Measurements from ENCODE around the gene PPP4C. TPM values are rescaled to one million over a fixed set of nuclear protein-coding genes. Genes with fewer than 3 reads are reported as not detected.

PPP4C gene
- polyA plus RNA-seq, 1 donor from 2014 or later = 173 TPM

GRCh38 chr16:30084096-30084815 lies 8.5 kb downstream of the PPP4C start:
- no peak for TF ChIP-seq SMC3 (conservative IDR thresholded peaks at IDR 0.05; ENCODE audit: poor library complexity)
- TF ChIP-seq TAF1 (IDR thresholded peaks at IDR 0.05; ENCODE audit: low read depth) = no peak
- TF ChIP-seq EZH2 (IDR thresholded peaks at IDR 0.05; ENCODE audit: borderline replicate concordance, insufficient read depth, low read length, poor library complexity, severe bottlenecking) = no peak
- TF ChIP-seq EP300 (conservative IDR thresholded peaks at IDR 0.05; ENCODE audit: poor library complexity, severe bottlenecking) = no peak
- no peak for TF ChIP-seq RAD21 (conservative IDR thresholded peaks at IDR 0.05)
- no peak for TF ChIP-seq POLR2AphosphoS5 (IDR thresholded peaks at IDR 0.05)
- TF ChIP-seq CTCF (IDR thresholded peaks at IDR 0.05; ENCODE audit: poor library complexity, severe bottlenecking) = no peak
- no peak for TF ChIP-seq REST (IDR thresholded peaks at IDR 0.05; ENCODE audit: borderline replicate concordance)
- no peak for TF ChIP-seq MXI1 (conservative IDR thresholded peaks at IDR 0.05; ENCODE audit: poor library complexity, severe bottlenecking)
- Histone ChIP-seq H3K9ac (ENCODE audit: low read length) (no peak overlapping the region), H3K36me3 (ENCODE audit: insufficient read depth, low read length) (peaks cover 5% of the 10 kb centered on the region), H3K79me2 (replicated peaks; ENCODE audit: insufficient read depth, low read length) (no peaks in the 10 kb centered on the region), H3K4me2 (ENCODE audit: low read length) (no peak overlapping the region), H2AFZ (ENCODE audit: low read depth, low read length) (no peak overlapping the region), H4K20me1 (ENCODE audit: insufficient read depth) (no peaks in the 10 kb centered on the region), H3K9me3 (ENCODE audit: low read length) (no peaks in the 10 kb centered on the region), H3K27me3 (ENCODE audit: insufficient read depth, low read depth, low read length) (no peaks in the 10 kb centered on the region), H3K4me3 (ENCODE audit: low read length) (no peak overlapping the region), H3F3A (ENCODE audit: insufficient read depth, low read length, poor library complexity, severe bottlenecking) (no peaks in the 10 kb centered on the region), H3K9me2 (ENCODE audit: insufficient read depth, low read length) (no peaks in the 10 kb centered on the region), H3K27ac (ENCODE audit: low read length) (no peak overlapping the region)

GRCh38 chr16:30084816-30085159 lies 9.0 kb downstream of the PPP4C start:
- Histone ChIP-seq H3K27ac (ENCODE audit: low read length) (no peak overlapping the region), H4K20me1 (ENCODE audit: insufficient read depth) (no peaks in the 10 kb centered on the region)

More at GRCh38 chr16:30084816-30085159, 9.0 kb downstream of the PPP4C start:
- Histone ChIP-seq H3K9me2 (ENCODE audit: insufficient read depth, low read length) (no peaks in the 10 kb centered on the region), H3K9me3 (ENCODE audit: low read length) (no peaks in the 10 kb centered on the region), H3K9ac (ENCODE audit: low read length) (no peak overlapping the region), H3K4me2 (ENCODE audit: low read length) (no peak overlapping the region), H3K36me3 (ENCODE audit: insufficient read depth, low read length) (peaks cover 5% of the 10 kb centered on the region), H3F3A (ENCODE audit: insufficient read depth, low read length, poor library complexity, severe bottlenecking) (no peaks in the 10 kb centered on the region), H2AFZ (ENCODE audit: low read depth, low read length) (no peak overlapping the region), H3K79me2 (replicated peaks; ENCODE audit: insufficient read depth, low read length) (no peaks in the 10 kb centered on the region), H3K4me3 (ENCODE audit: low read length) (no peak overlapping the region), H3K27me3 (ENCODE audit: insufficient read depth, low read depth, low read length) (no peaks in the 10 kb centered on the region)
- TF ChIP-seq RAD21 (conservative IDR thresholded peaks at IDR 0.05) (no peak), POLR2AphosphoS5 (IDR thresholded peaks at IDR 0.05) (no peak), CTCF (IDR thresholded peaks at IDR 0.05; ENCODE audit: poor library complexity, severe bottlenecking) (no peak), REST (IDR thresholded peaks at IDR 0.05; ENCODE audit: borderline replicate concordance) (no peak), EP300 (conservative IDR thresholded peaks at IDR 0.05; ENCODE audit: poor library complexity, severe bottlenecking) (no peak), TAF1 (IDR thresholded peaks at IDR 0.05; ENCODE audit: low read depth) (no peak), EZH2 (IDR thresholded peaks at IDR 0.05; ENCODE audit: borderline replicate concordance, insufficient read depth, low read length, poor library complexity, severe bottlenecking) (no peak), MXI1 (conservative IDR thresholded peaks at IDR 0.05; ENCODE audit: poor library complexity, severe bottlenecking) (no peak), SMC3 (conservative IDR thresholded peaks at IDR 0.05; ENCODE audit: poor library complexity) (no peak)

All from neural cell (in vitro differentiated cells).